Thyroid gland (tissue), 4 donors: ENCODE results near the gene ANKRD63.

ENCODE experiments used
- POLR2A ChIP-seq, 2 donors: fragments of 450-650 bp; IDR thresholded peaks; one replicate each; pipeline ENCODE4 v1.6.1; 2017; ENCODE audit warnings: antibody characterized with exemption in 2 of 2, mild to moderate bottlenecking in 2 of 2, moderate library complexity in 1 of 2
- TF ChIP-seq, protein P1 (sequence below), 6 experiments: fragments of 200-600 bp in 3 of 6; fragments of 450-650 bp in 3 of 6; sonication (generic) in 3 of 6; IDR thresholded peaks; one replicate each; pipeline ENCODE4 v1.5.1; 2016 to 2019; ENCODE audit warnings: antibody characterized with exemption in 6 of 6, mild to moderate bottlenecking in 2 of 6, inconsistent platforms in 1 of 6, moderate library complexity in 1 of 6

DNA sequence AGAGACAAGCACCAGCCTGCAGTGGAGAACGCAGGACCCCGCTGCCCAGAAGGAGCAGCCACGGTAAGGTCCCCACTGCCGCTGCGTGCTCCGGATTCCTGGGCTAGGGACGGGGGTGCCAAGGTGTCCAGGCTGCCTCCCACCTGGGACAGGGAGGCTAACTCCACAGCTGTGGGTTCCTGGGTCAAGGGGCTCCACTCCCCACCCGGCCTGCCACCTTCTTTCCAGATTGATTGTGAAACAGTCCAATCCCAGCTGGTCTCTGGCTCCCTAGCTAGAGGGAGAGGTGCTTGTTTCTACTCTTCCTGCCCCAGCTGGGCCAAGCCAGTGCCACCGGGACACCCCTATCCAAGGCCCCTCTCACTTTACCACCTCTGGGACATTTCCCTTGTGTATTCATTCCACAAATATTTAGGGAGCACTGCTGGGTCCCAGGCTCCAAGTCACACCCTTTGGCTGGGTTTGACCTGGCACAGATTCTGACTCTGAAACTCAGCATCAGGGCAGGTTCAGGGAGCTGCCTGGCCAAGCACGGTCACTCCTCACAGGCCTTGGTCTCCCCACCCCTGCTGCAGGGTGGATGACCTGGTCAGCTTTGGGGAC, 42.1 kb downstream of the ANKRD63 start:
- TF ChIP-seq, protein P1, sequence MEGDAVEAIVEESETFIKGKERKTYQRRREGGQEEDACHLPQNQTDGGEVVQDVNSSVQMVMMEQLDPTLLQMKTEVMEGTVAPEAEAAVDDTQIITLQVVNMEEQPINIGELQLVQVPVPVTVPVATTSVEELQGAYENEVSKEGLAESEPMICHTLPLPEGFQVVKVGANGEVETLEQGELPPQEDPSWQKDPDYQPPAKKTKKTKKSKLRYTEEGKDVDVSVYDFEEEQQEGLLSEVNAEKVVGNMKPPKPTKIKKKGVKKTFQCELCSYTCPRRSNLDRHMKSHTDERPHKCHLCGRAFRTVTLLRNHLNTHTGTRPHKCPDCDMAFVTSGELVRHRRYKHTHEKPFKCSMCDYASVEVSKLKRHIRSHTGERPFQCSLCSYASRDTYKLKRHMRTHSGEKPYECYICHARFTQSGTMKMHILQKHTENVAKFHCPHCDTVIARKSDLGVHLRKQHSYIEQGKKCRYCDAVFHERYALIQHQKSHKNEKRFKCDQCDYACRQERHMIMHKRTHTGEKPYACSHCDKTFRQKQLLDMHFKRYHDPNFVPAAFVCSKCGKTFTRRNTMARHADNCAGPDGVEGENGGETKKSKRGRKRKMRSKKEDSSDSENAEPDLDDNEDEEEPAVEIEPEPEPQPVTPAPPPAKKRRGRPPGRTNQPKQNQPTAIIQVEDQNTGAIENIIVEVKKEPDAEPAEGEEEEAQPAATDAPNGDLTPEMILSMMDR (IDR thresholded peaks at IDR 0.05): no peak
- no peak for TF ChIP-seq POLR2A (IDR thresholded peaks at IDR 0.05)
